ENCODE measurements around the gene C3AR1.

C3AR1 gene

GRCh38 chr12:8012651-8013309 is 53.4 kb downstream of the C3AR1 start:
- ATAC-seq, result no peak
- TF ChIP-seq CREB5 (CRISPR knock-in tag; IDR thresholded peaks at IDR 0.05; ENCODE audit: low read depth) (no peak), ZC3H10 (CRISPR knock-in tag; IDR thresholded peaks at IDR 0.05) (no peak), BACH2 (CRISPR knock-in tag; IDR thresholded peaks at IDR 0.05; ENCODE audit: borderline replicate concordance) (no peak), OSR1 (CRISPR knock-in tag; IDR thresholded peaks at IDR 0.05) (no peak)

- no peak for TF ChIP-seq TCF4 (CRISPR knock-in tag; IDR thresholded peaks at IDR 0.05; ENCODE audit: borderline replicate concordance)
- TF ChIP-seq CSRNP3 (CRISPR knock-in tag; IDR thresholded peaks at IDR 0.05), result no peak
- no peak for TF ChIP-seq RARB (CRISPR knock-in tag; IDR thresholded peaks at IDR 0.05)
- TF ChIP-seq ZFP30 (CRISPR knock-in tag; IDR thresholded peaks at IDR 0.05), result no peak
- TF ChIP-seq GLIS3 (CRISPR knock-in tag; IDR thresholded peaks at IDR 0.05), result no peak
- TF ChIP-seq ZNF70 (CRISPR knock-in tag; IDR thresholded peaks at IDR 0.05), result no peak
- no peak for TF ChIP-seq TSHZ2 (CRISPR knock-in tag; IDR thresholded peaks at IDR 0.05)
- TF ChIP-seq ISL1 (CRISPR knock-in tag; IDR thresholded peaks at IDR 0.05), result no peak
- no peak for TF ChIP-seq SNAI2 (CRISPR knock-in tag; IDR thresholded peaks at IDR 0.05)
- ATAC-seq, result no peak
Observed at GRCh38 chr12:8011331-8011730, 54.8 kb downstream of the C3AR1 start.

Data from SK-N-SH treated with all-trans-retinoic acid at 6 μM for 48 hours (cell line).